NK-92 treated with Interleukin-12 subunit alpha and Interleukin-12 subunit beta, amount 100 ng/mL, for 24 hours (cell line): Measurements from ENCODE around the gene UBASH3A.
A peak's percentile ranks its signal among the peaks of the same experiment; 100 is the strongest.

Experiments
- DNase-seq: peaks from one replicate; lab custom pipeline; 2025; lab: John Stamatoyannopoulos, UW

Gene UBASH3A, protein sequence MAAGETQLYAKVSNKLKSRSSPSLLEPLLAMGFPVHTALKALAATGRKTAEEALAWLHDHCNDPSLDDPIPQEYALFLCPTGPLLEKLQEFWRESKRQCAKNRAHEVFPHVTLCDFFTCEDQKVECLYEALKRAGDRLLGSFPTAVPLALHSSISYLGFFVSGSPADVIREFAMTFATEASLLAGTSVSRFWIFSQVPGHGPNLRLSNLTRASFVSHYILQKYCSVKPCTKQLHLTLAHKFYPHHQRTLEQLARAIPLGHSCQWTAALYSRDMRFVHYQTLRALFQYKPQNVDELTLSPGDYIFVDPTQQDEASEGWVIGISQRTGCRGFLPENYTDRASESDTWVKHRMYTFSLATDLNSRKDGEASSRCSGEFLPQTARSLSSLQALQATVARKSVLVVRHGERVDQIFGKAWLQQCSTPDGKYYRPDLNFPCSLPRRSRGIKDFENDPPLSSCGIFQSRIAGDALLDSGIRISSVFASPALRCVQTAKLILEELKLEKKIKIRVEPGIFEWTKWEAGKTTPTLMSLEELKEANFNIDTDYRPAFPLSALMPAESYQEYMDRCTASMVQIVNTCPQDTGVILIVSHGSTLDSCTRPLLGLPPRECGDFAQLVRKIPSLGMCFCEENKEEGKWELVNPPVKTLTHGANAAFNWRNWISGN

DNA sequence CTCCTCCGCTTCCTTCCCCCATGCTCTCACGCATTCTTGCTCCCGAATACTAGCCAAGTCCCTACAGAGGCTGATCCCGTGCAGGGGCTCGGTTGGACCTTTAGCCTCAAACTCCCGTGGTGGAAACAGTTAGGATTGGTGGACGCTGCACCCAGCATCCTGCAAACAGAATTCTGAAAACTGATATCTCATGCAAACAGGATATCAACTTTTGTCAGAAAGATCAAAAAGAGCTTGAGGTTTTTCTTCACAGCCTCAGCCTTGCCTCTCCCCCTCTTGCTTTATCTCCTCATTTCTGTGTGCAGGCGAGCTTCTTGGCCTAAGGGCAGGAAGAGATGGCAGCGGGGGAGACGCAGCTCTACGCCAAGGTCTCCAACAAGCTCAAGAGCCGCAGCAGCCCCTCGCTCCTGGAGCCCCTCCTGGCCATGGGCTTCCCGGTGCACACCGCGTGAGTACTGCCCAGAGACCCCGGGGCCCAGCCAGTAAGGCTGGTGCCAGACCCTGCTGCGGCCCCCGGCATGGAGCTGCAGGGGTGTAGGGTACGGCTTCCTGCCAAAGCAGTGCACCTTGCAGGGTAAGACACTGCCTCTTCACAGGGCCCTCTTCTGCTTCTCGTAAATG, at the start of gene UBASH3A:
Gene UBASH3A (plus strand): TSS at position 292 of the 621 bp plus-strand sequence. CDS start 44 bp downstream, at position 336.
- peak; percentile 33 for DNase-seq

DNA sequence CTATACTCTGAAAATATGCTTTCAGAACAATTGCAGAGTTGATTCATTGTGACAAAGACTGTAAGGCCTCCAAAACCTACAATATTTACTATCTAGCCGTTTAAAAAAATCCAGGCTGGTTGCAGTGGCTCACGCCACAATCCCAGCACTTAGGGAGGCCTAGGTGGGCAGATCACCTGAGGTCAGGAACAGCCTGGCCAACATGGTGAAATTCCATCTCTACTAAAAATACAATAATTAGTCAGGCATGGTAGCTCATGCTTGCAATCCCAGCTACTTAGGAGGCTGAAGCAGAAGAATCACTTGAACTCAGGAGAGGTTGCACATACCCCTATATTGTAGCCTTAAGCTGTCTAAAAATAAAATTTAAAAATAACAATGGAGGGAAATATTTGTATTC, 47.7 kb upstream of the UBASH3A start:
- no peak for DNase-seq

DNA sequence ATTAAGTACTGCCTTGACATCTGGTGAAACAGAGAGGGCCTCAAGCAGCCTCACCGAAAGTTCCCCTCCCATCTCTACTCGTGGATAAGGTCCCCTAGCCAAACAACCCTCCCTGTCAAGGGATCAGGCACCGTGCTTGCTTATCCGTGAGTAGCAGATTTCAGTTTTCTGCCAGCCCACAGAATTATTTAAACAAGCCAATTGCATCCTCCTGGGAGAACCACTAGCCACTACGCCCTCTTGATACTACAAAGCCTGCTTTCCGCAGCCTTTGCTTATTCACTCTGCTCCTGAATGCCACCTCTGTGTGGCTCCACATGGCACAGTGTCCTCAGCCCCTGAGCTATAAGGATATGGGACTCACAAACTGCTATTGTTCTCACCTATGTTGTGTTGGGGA, 47.1 kb upstream of the UBASH3A start:
- DNase-seq: no peak

DNA sequence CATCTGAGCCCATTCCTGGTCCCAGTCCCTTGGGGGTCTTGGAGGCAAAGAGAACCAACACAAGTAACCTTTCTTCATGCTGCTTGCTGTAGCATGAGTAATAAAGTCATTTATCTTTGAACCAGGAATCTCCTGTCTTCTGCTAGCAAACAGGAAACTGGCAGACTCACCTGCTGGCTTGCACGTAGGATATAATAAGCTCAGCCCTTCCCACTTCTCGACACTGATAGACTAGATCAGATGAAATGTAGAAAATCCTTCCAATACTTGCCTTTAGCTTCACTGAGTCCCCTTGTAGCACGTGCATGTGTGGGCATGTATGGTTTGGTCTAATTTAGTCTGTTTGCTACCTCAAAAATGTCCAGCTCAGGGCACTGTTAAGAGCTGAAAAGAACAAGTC, 46.4 kb upstream of the UBASH3A start:
- DNase-seq: no peak

DNA sequence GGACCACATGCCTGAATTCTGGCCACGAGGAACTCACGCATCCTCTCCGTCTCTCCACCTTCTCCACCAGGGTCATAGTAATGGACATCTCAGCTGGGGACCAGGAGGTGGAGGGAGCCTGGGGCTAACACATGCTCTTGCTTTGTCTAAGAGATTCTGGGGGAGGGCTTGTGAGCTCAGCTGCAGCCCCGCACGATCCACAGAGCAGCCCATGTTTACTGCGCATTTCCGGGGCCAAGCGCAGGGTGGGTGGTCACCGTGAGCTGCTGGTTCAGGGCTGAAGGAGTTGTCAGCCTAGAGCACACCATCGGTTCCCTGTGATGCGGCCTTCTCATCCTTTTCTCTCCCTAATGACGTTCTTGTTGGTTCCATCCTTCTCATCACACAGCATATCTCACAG, 45.4 kb upstream of the UBASH3A start:
- DNase-seq: no peak

DNA sequence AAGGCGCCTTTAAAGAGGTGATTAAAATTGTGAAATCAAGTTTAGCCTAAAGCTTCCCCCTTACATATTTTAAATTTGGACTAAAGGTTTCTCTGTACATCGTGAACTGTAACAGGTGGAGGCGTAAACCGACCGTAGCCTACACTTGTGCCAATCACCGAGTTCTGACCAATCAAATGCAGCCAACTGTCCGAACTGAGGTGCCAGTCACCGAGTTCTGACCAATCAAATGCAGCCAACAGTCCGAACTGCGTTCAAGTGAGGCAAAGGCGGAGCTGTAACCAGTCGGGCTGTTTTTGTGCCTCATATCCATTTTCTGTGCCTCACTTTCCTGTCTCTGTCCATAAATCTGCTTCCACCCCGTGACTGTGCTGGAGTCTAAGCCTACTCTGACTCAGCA, 44.8 kb upstream of the UBASH3A start:
- no peak for DNase-seq

DNA sequence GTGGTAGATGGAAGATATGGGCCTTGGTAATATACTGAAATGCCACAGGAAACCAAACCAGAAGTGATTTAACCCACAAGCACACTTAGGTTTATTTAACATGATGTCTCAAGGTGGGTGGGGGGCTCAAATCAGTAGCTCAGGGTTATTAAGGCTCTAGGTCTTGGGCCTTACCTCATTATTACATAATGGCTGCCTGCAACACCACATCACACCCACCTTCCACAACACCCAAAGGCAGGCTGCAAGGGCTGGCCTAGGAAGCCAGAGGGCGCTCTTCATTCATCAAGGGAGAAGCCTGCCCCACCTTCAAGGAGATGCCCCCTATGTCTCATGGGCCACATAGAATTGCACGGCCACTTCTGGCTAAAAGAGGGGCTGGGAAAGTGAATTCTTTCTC, 43.4 kb upstream of the UBASH3A start:
- peak; percentile 25 for DNase-seq

DNA sequence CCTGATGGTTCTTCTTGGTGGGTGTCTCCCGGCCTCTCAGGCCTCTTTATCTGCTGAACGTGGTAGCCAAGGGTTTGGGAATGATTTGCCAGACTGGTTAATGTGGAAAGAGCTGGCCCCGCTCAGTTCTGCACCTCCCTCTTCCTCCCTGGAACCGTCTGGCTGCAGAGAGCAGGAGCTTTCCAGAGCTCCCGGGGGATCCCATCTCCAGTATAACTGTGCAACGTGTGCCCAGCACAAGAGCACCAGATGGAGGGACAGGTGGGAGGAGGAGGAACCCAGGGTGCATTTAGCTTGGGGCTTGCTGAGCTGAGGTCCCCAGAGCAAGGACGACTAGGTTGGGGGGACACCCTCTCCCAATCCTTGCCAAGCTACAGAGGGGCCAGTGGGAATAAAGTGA, 42.4 kb upstream of the UBASH3A start:
- DNase-seq: no peak

DNA sequence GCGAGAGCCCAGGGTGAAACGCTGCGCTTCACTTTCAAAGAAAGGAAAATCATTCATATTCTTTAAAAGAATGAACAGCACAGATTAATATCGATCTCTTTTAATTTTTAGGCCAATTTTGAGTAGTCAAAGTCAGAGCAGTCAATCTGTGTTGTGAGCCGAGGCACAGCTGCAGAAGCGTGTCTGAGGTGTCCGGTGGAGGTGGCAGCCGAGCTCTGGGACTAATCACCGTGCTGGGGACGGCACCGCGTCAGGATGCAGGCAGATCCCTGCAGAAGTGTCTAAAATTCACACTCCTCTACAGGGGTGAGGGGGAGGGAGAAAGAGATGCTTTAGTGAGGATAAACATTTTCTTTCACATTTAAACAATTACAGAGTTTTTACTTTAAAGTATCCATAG, 41.5 kb upstream of the UBASH3A start:
- DNase-seq: no peak

DNA sequence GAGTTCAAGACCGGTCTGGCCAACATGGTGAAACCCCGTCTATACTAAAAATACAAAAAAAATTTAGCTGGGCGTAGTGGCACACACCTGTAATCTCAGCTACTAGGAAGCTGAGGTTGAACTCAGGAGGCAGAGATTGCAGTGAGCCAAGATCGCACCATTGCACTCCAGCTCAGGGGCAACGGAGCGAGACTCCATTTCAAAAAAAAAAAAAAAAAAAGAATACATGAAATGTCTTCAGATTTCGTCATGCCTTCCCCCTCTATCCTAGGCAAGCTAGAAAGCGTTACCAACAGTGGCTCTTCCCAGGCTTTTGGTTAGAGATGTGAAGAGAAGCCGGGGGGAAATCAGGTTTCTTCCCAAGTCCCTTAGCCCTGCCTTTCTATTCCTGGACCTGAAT, 41.0 kb upstream of the UBASH3A start:
- no peak for DNase-seq

DNA sequence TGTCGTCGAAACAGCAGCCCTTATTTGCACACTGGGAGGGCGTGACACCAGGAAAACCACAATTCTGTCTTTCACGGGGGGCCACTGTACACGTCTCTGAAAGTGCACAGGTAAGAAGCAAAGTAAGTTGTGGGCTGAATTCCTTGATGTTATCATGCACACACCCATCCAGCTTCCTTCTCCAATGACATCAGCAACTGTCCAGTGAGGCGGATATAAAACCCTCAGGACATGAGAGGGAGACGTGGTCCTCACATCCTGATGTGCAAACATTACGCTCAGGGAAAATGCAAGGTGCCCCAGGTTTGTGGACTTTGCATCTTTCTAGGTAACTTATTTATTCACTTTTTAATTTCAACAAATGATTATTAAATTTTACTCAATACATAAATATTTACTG, 40.4 kb upstream of the UBASH3A start:
- no peak for DNase-seq

DNA sequence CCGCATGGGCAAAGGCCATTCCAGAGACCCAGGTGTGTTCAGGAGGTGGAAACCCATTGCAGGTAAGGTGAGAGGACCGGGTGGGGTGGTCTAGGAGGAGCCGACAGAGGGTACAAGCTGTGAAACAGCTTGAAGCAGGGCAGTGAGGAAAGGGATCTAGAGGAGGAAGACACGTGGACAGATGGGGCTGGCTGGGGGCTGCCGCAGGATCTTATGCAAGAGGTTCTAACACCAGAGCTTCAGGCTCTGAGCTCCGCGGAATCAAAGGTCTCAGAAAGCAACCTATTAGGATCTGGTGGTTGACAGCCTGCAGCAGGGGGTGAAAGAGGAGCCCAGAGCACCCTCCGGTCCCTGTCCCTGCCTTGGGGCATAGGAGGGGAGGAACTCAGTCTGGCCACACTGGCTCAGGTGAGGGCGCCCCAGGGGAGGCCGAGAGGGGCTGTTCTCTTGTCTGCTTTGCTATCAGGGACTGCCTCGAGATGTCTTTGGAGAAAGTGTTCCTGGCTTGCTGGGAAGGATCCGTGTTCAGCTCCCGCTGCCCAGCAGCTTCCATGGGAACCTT, 39.3 kb upstream of the UBASH3A start:
- no peak for DNase-seq

DNA sequence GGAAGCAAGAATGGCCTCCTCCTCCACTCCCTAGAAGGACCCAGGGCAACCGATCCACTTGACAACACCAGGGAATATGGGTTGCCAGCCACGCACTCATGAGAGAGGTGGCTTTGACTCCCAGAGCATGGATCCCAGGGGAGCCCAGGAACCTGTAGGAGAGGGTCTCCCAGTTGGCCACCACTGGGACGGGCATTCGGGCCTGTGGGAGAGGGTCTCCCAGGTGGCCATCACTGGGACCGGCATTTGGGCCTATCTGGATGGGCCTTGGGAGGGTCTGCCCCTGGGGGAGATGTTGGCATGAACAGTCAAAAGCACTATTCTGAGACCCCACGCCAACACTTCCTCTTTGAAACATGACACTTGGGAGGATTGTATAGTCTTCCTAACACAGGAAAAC, 37.9 kb upstream of the UBASH3A start:
- no peak for DNase-seq

DNA sequence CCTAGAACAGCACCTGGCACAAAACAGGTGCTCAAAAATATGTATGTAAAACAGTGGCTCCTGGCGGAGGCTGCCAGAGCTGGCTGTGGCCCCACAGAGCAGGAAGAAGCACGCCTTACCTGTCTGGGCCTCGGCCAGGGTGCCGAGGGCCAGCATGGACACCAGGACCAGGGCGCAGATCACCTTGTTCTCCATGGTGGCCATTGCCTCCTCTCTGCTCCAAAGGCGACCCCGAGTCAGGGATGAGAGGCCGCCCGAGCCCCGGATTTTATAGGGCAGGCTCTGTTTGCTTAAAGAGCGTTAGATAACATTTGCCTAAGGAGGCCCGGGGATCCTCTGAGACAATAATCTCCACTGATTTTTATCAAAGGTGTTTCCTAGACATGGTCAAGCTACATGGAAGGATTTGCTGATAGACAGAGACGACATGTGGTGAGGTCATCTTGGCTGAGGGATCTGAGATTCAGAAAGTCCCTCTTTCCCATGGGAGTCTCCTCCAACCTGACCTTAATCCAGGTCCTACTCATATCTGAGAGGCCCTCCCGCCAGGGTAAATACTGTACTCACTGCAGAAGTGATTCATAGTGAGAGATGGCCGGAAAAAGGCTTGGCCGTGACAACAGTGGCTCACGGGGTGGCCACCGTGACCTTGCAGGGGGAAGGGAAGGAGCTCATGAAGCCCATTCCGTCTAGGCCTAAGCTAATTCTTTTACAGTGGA, 37.3 kb upstream of the UBASH3A start, which contains the start of gene TFF1:
Gene TFF1 (minus strand): TSS at position 244 of the 719 bp plus-strand sequence. CDS start 40 bp downstream, at position 204.
- DNase-seq: no peak

DNA sequence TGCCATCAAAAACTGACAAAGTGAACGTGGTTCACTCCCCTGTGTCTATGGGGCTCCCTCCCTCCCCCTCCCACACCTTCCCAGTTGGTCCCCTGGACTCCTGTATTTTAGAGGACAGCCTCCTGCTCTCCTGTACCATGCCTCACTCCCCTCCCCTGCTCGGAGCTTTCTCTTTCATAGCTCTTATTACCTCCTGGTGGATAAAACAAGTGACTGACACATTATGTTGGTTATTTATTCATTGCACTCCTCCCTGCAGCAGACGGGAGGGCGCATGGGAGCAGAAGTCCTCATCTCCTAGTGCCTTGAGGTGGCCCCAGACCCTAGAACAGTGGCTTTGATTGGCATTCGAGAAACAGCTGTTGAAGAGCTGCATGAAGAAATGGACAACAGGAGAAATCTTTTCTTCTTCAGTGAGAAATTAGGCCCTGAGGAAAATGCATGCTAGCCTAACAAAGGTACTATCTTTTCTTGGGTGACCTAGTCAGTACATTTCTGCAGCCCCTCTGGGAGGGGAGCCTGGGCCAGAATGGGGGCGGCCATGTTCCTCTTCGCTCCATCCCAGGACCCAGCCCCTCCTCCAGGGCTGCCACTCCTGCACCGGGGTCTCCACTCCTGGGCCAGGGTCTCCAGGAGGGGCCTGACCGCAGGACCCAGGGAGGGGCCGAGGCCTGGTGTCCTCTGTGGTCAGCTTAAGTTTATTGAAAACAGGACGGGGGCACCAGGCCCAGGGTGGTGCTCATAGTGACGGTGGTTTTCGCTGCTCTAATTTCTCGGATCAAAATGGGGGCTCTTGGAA, 36.1 kb upstream of the UBASH3A start:
- DNase-seq: no peak

DNA sequence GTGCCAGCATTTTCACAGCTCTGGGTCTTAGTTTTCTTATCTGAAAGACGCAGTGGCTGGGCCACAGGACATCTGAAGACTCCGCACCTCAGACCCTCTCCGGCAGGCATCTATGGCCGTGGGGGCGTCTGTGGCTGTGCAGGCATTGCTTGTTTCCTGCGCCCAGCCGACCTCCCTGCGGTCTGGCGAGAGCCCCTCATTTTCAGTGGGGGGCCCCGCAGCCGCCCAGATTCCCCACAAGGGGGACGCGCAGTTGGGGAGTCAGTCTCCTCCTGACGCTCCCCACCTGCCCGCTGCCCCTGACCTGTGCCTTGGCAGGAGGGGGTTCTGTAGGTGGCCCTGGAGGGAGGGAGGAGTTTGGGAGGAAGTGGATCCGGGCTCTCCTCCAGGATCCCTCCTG, 33.9 kb upstream of the UBASH3A start:
- no peak for DNase-seq

DNA sequence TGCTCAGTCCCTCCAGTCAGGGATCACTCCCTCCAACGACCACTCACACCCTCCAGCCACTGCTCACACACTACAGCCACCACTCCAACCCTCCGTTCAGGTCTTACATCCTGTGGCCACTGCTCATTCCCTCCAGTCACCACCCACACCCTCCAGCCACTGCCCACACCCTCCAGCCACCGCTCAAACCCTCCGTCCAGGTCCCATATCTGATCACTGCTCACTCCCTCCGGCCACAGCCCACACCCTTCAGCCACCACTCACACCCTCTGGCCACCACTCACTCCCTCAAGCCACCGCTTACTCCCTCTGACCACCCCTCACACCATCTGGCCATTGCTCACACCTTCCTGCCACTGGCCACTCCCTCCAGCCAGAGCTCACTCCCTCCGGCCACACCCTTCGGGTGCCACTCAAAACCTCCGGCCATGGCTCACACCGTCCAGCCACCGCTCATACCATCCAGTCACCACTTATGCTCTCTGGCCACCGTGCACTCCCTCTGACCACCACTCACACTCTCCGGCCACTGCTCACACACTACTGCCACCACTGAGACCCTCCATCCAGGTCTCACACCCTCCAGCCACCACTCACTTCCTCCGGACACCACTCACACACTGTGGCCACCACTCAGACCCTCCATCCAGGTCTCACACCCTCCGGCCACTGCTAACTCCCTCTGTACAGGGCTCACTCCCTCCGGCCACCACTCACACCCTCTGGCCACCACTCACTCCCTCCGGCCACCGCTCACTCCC, 32.6 kb upstream of the UBASH3A start:
- no peak for DNase-seq

DNA sequence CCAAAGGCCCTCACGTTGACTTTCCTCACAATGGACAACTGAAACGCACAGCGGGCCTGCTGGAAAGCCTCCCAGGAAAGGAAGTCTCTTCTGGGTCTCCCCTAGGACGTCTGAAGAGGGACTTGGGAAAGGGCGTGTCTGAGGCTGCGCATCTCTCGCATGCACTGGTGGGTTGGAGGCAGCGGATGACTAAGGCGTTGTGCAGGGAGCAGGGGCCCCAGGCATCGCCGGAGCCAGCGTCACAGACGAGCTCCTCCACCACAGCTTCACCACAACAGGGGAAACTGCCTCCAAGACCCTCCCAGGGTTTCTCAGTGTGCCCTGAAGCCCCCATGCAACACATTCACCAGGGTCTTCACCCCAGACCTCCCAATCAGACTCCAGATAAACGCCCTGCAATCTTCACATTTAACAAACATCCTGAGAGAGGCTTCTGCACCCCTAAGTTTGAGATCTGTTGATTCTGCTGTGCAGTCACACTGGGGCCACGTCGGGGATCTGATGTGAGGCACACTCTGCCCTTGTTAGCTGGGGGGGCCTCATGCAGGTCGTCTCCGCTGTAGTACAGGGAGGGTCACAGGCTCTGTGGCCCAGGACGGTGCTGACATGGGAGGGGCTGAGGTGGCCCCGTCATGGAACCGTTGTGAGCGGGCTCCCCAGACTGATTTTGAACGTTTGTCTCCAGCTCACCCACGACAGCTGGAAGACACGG, 30.4 kb upstream of the UBASH3A start:
- no peak for DNase-seq

DNA sequence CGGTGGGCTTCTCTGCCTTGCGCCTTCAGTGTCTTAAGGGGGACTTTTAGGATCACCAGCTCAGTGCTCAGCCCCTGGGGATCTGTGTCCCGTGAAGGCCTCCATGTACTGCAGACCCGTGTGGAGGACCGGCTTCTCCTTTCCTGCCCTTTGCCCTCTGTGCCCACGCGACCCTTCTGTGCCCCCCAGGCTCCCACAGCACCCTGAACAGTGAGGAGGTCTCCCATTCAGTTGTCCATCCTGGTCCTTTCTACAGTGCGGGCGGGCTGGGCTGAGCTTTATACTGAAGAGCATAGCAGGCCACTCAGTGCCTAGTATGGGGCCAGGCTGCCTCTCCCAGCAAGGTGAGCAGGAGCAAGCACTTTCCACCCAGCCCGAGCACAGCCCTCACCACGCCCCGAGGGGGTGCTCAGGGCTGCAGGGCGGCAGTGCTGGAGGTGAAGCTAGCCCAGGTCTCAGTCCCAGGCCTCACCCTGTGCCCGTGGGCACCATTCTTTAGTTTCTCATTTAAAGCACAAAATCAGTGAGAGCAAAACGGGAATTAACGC, 29.7 kb upstream of the UBASH3A start:
- DNase-seq: no peak

DNA sequence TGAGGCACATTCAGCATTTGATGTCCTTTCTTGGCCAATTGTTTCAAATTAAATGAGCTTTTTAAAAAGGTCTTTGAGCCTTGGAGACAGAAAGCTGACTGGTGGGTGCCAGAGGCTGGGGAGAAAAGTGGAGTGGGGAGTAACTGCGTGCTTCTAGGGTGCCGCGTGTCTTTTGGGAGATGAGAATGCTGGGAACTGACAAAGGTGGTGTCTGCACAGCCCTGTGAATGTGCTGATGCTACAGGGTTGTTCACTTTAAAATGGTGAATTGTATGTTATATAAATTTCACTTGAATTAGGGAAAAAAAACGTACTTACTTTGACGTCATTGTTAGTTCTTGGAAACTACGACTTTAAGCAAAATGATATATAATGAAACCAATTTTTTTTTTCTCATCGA, 29.2 kb upstream of the UBASH3A start:
- no peak for DNase-seq
